Measurements from ENCODE around the gene ARHGDIB.

DNA sequence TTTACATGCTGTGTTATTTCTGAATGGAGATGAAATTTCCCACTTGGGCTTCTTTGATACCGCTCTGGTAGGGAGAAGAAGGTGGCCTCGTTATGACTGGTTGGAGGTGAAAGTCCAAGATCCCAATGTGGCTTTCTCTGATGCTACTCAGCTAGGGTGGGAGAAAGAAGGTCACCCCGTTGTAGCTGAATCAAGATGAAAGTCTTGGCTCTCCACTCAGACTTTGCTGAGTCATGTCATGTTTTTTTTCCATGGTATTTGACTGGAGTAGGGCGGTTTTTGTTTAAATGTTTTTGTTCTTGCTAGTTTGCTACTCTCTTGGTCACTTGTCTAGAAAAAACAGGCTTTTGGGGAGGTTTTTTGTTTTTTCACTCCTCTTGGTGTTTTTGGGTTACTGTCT lies 9.1 kb upstream of the ARHGDIB start:
- TF ChIP-seq POLR2A (IDR thresholded peaks at IDR 0.05) (no peak), POLR2AphosphoS5 (IDR thresholded peaks at IDR 0.05) (no peak)
- TF ChIP-seq, protein P1, sequence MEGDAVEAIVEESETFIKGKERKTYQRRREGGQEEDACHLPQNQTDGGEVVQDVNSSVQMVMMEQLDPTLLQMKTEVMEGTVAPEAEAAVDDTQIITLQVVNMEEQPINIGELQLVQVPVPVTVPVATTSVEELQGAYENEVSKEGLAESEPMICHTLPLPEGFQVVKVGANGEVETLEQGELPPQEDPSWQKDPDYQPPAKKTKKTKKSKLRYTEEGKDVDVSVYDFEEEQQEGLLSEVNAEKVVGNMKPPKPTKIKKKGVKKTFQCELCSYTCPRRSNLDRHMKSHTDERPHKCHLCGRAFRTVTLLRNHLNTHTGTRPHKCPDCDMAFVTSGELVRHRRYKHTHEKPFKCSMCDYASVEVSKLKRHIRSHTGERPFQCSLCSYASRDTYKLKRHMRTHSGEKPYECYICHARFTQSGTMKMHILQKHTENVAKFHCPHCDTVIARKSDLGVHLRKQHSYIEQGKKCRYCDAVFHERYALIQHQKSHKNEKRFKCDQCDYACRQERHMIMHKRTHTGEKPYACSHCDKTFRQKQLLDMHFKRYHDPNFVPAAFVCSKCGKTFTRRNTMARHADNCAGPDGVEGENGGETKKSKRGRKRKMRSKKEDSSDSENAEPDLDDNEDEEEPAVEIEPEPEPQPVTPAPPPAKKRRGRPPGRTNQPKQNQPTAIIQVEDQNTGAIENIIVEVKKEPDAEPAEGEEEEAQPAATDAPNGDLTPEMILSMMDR (IDR thresholded peaks at IDR 0.05): no peak

Data from stomach (tissue), 4 donors.